WTC11 (cell line): Measurements from ENCODE around the gene ZFAND3. TPM values are rescaled to one million over a fixed set of nuclear protein-coding genes. Genes with fewer than 3 reads are reported as not detected.

Experiments used
- ATAC-seq: fragments of 200-7000 bp; cut with Tn5 transposase; 2 replicates; pipeline ENCODE4 v1.10.0; 2021; ENCODE audit warnings: mild to moderate bottlenecking, moderate library complexity
- CTCF ChIA-PET: fragments of 300-600 bp; sonication (Branson Sonifier 250); formaldehyde crosslinking; loops from one replicate; lab custom pipeline; 2021; ENCODE audit warnings: antibody characterized with exemption; lab: Charles Lee
- POLR2A ChIA-PET: fragments of 350-600 bp; sonication (Branson Sonifier 250); formaldehyde crosslinking; loops from one replicate; lab custom pipeline; 2021; ENCODE audit warnings: antibody characterized with exemption; lab: Charles Lee
- DNase-seq: peaks from one replicate; pipeline ENCODE4 v3.0.0; 2021; ENCODE audit warnings: low spot score
- H3K27ac Mint-ChIP-seq: 2 replicates; pipeline ENCODE4 v1.8.0; 2021; ENCODE audit warnings: mixed read lengths
- H3K27me3 Mint-ChIP-seq: 2 replicates; pipeline ENCODE4 v1.8.0; 2021; ENCODE audit warnings: low read depth, mild to moderate bottlenecking, moderate library complexity, mixed read lengths
- H3K36me3 Mint-ChIP-seq: 2 replicates; pipeline ENCODE4 v1.8.0; 2021; ENCODE audit warnings: mixed read lengths
- H3K4me1 Mint-ChIP-seq: 2 replicates; pipeline ENCODE4 v1.8.0; 2022; ENCODE audit warnings: mixed read lengths
- H3K4me3 Mint-ChIP-seq: 2 replicates; pipeline ENCODE4 v1.8.0; 2021; ENCODE audit warnings: mild to moderate bottlenecking, moderate library complexity, mixed read lengths
- H3K9me3 Mint-ChIP-seq: 2 replicates; pipeline ENCODE4 v1.8.0; 2021; ENCODE audit warnings: mixed read lengths
- CBFB ChIP-seq: sonication (generic); formaldehyde crosslinking; IDR thresholded peaks from 2 replicates; pipeline ENCODE4 v1.8.1; 2022; ENCODE audit warnings: mild to moderate bottlenecking, low read depth, missing genetic modification reagents
- FOXJ3 ChIP-seq: sonication (generic); formaldehyde crosslinking; IDR thresholded peaks from 2 replicates; pipeline ENCODE4 v1.9.0; 2021; ENCODE audit warnings: missing genetic modification reagents, mild to moderate bottlenecking, borderline replicate concordance
- FOXP1 ChIP-seq: sonication (generic); formaldehyde crosslinking; IDR thresholded peaks from 2 replicates; pipeline ENCODE4 v1.8.0; 2022; ENCODE audit warnings: missing genetic modification reagents, mild to moderate bottlenecking, moderate library complexity, borderline replicate concordance
- GRHL2 ChIP-seq: fragments of 250-450 bp; sonication (Bioruptor Pico); IDR thresholded peaks from 2 replicates; pipeline ENCODE4 v1.8.0; 2022; ENCODE audit warnings: mild to moderate bottlenecking, moderate library complexity; ENCODE audit not compliant: insufficient replicate concordance, severe bottlenecking
- JAZF1 ChIP-seq: fragments of 250-450 bp; sonication (Bioruptor Pico); IDR thresholded peaks from 2 replicates; pipeline ENCODE4 v1.9.0; 2021; ENCODE audit warnings: moderate library complexity, mild to moderate bottlenecking, inconsistent platforms
- NFE2L1 ChIP-seq: sonication (generic); formaldehyde crosslinking; IDR thresholded peaks from 2 replicates; pipeline ENCODE4 v1.8.1; 2023; ENCODE audit warnings: missing genetic modification reagents
- NR3C1 ChIP-seq: sonication (generic); formaldehyde crosslinking; conservative IDR thresholded peaks from 2 replicates; pipeline ENCODE4 v1.8.1; 2023; ENCODE audit warnings: low read depth, mild to moderate bottlenecking, missing genetic modification reagents
- OVOL2 ChIP-seq: fragments of 250-450 bp; sonication (Bioruptor Pico); IDR thresholded peaks from 2 replicates; pipeline ENCODE4 v1.9.0; 2021; ENCODE audit warnings: mild to moderate bottlenecking, borderline replicate concordance
- RELA ChIP-seq: sonication (generic); formaldehyde crosslinking; IDR thresholded peaks from 2 replicates; pipeline ENCODE4 v1.8.1; 2022; ENCODE audit warnings: missing genetic modification reagents, mild to moderate bottlenecking, borderline replicate concordance
- RORB ChIP-seq: fragments of 250-450 bp; sonication (Bioruptor Pico); IDR thresholded peaks from 2 replicates; pipeline ENCODE4 v1.9.0; 2021; ENCODE audit warnings: mild to moderate bottlenecking
- TCF7 ChIP-seq: sonication (generic); formaldehyde crosslinking; IDR thresholded peaks from 2 replicates; pipeline ENCODE4 v1.8.0; 2022; ENCODE audit warnings: mild to moderate bottlenecking, low read depth, missing genetic modification reagents, moderate library complexity
- ZNF121 ChIP-seq: sonication (generic); formaldehyde crosslinking; IDR thresholded peaks from 2 replicates; pipeline ENCODE4 v1.8.0; 2023; ENCODE audit warnings: missing genetic modification reagents
- ZNF219 ChIP-seq: sonication (generic); formaldehyde crosslinking; IDR thresholded peaks from 2 replicates; pipeline ENCODE4 v1.8.0; 2023; ENCODE audit warnings: missing genetic modification reagents, mild to moderate bottlenecking, borderline replicate concordance
- ZNF317 ChIP-seq: sonication (generic); formaldehyde crosslinking; IDR thresholded peaks from 2 replicates; pipeline ENCODE4 v1.8.1; 2023; ENCODE audit warnings: low read depth, mild to moderate bottlenecking, moderate library complexity, missing genetic modification reagents, borderline replicate concordance
- ZNF396 ChIP-seq: fragments of 250-450 bp; sonication (Bioruptor Pico); IDR thresholded peaks from 2 replicates; pipeline ENCODE4 v1.8.0; 2021; ENCODE audit warnings: mild to moderate bottlenecking, moderate library complexity, borderline replicate concordance
- ZNF671 ChIP-seq: fragments of 250-450 bp; sonication (Bioruptor Pico); IDR thresholded peaks from 2 replicates; pipeline ENCODE4 v1.8.0; 2021; ENCODE audit warnings: mild to moderate bottlenecking
- total RNA-seq: library from RNA; stranded (reverse); gene quantifications from 3 replicates; pipeline ENCODE4 v1.2.3, GENCODE V29; 2021
- TF ChIP-seq, protein P1 (sequence below): sonication (generic); formaldehyde crosslinking; IDR thresholded peaks from 2 replicates; pipeline ENCODE4 v1.8.0; 2023; ENCODE audit warnings: mild to moderate bottlenecking, missing genetic modification reagents
- TF ChIP-seq, protein P2 (sequence below): sonication (generic); formaldehyde crosslinking; IDR thresholded peaks from 2 replicates; pipeline ENCODE4 v1.8.1; 2022; ENCODE audit warnings: missing genetic modification reagents, borderline replicate concordance
- TF ChIP-seq, protein P3 (sequence below): sonication (generic); formaldehyde crosslinking; IDR thresholded peaks from 2 replicates; pipeline ENCODE4 v1.8.1; 2022; ENCODE audit warnings: mild to moderate bottlenecking, moderate library complexity, missing genetic modification reagents
- TF ChIP-seq, protein P4 (sequence below): fragments of 200-600 bp; IDR thresholded peaks from 2 replicates; pipeline ENCODE4 v1.8.0; 2022; ENCODE audit warnings: antibody characterized with exemption
- TF ChIP-seq, protein P5 (sequence below): sonication (generic); formaldehyde crosslinking; IDR thresholded peaks from 2 replicates; pipeline ENCODE4 v1.8.1; 2023; ENCODE audit warnings: mild to moderate bottlenecking, missing genetic modification reagents

The ZFAND3 gene
- total RNA-seq, 1 experiment from 2014 or later = 50.3 TPM

DNA sequence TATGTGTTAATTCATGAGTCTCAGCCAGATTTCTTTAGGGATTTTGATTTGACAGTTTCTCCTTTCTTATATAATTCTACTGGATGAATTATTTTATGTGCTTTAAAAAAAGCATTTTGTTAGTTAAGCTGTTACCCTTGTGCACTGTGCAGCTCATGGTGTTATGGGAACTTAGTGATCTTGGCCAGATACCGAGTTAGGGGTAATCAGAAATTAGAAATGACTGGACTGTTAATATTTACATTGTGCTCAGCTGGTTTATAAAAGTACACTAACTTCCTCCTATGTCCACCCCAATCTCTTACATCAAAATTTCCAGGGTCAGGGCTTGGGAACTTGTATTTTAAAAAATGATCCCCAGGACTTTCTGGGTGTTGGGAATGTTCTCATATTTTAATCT, 260.0 kb downstream of the ZFAND3 start:
- Mint-ChIP-seq H3K4me1 (peaks cover 34% of the 10 kb centered on the region), H3K27ac (no peak overlapping the region), H3K36me3 (no peaks in the 10 kb centered on the region), H3K27me3 (no peaks in the 10 kb centered on the region), H3K9me3 (0 out of 2 replicates have a peak, but pooled peaks cover 5% of the 10 kb centered on the region), H3K4me3 (no peak overlapping the region)
- ChIA-PET POLR2A (no interaction called here), CTCF (no interaction called here)
- no peak for ATAC-seq
- no peak for DNase-seq
- TF ChIP-seq, protein P1, sequence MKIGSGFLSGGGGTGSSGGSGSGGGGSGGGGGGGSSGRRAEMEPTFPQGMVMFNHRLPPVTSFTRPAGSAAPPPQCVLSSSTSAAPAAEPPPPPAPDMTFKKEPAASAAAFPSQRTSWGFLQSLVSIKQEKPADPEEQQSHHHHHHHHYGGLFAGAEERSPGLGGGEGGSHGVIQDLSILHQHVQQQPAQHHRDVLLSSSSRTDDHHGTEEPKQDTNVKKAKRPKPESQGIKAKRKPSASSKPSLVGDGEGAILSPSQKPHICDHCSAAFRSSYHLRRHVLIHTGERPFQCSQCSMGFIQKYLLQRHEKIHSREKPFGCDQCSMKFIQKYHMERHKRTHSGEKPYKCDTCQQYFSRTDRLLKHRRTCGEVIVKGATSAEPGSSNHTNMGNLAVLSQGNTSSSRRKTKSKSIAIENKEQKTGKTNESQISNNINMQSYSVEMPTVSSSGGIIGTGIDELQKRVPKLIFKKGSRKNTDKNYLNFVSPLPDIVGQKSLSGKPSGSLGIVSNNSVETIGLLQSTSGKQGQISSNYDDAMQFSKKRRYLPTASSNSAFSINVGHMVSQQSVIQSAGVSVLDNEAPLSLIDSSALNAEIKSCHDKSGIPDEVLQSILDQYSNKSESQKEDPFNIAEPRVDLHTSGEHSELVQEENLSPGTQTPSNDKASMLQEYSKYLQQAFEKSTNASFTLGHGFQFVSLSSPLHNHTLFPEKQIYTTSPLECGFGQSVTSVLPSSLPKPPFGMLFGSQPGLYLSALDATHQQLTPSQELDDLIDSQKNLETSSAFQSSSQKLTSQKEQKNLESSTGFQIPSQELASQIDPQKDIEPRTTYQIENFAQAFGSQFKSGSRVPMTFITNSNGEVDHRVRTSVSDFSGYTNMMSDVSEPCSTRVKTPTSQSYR (CRISPR knock-in tag) = no peak
- TF ChIP-seq TCF7 (CRISPR knock-in tag) = no peak
- no peak for TF ChIP-seq ZNF219
- TF ChIP-seq ZNF671 (CRISPR knock-in tag) = no peak
- no peak for TF ChIP-seq ZNF317
- TF ChIP-seq, protein P2, sequence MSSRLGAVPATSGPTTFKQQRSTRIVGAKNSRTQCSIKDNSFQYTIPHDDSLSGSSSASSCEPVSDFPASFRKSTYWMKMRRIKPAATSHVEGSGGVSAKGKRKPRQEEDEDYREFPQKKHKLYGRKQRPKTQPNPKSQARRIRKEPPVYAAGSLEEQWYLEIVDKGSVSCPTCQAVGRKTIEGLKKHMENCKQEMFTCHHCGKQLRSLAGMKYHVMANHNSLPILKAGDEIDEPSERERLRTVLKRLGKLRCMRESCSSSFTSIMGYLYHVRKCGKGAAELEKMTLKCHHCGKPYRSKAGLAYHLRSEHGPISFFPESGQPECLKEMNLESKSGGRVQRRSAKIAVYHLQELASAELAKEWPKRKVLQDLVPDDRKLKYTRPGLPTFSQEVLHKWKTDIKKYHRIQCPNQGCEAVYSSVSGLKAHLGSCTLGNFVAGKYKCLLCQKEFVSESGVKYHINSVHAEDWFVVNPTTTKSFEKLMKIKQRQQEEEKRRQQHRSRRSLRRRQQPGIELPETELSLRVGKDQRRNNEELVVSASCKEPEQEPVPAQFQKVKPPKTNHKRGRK (CRISPR knock-in tag) = no peak
- TF ChIP-seq, protein P3, sequence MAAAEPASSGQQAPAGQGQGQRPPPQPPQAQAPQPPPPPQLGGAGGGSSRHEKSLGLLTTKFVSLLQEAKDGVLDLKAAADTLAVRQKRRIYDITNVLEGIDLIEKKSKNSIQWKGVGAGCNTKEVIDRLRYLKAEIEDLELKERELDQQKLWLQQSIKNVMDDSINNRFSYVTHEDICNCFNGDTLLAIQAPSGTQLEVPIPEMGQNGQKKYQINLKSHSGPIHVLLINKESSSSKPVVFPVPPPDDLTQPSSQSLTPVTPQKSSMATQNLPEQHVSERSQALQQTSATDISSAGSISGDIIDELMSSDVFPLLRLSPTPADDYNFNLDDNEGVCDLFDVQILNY (CRISPR knock-in tag) = no peak

DNA sequence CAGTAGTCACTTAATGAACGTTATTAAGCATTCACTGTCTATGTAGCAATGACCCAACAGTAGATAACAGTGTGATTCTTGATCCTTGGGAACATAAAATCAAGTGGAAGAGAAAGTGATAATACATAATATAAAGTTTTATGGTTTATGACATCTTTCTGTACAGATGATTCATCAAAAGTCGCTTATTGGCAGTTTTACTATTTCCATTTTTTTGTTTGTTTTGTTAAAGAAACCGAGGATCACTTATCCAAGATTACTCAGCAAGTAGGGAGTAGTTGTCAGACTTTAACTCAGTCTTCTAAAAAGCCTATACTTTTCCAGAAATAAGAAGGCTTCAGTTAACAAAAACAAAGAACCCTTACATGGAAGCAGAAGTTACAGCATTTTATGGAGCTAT, 260.8 kb downstream of the ZFAND3 start:
- POLR2A ChIA-PET = no interaction called here
- no peaks in the 10 kb centered on the region for H3K36me3 Mint-ChIP-seq
- no peak for TF ChIP-seq FOXJ3 (CRISPR knock-in tag)
- TF ChIP-seq OVOL2 (CRISPR knock-in tag) = no peak
- TF ChIP-seq, protein P2 (CRISPR knock-in tag) = no peak
- TF ChIP-seq ZNF396 (CRISPR knock-in tag) = no peak
- TF ChIP-seq, protein P4, sequence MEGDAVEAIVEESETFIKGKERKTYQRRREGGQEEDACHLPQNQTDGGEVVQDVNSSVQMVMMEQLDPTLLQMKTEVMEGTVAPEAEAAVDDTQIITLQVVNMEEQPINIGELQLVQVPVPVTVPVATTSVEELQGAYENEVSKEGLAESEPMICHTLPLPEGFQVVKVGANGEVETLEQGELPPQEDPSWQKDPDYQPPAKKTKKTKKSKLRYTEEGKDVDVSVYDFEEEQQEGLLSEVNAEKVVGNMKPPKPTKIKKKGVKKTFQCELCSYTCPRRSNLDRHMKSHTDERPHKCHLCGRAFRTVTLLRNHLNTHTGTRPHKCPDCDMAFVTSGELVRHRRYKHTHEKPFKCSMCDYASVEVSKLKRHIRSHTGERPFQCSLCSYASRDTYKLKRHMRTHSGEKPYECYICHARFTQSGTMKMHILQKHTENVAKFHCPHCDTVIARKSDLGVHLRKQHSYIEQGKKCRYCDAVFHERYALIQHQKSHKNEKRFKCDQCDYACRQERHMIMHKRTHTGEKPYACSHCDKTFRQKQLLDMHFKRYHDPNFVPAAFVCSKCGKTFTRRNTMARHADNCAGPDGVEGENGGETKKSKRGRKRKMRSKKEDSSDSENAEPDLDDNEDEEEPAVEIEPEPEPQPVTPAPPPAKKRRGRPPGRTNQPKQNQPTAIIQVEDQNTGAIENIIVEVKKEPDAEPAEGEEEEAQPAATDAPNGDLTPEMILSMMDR = no peak
- TF ChIP-seq RORB (CRISPR knock-in tag) = no peak
- no peak for TF ChIP-seq NFE2L1 (CRISPR knock-in tag)
- TF ChIP-seq JAZF1 (CRISPR knock-in tag) = no peak
- TF ChIP-seq GRHL2 = no peak
- TF ChIP-seq, protein P5, sequence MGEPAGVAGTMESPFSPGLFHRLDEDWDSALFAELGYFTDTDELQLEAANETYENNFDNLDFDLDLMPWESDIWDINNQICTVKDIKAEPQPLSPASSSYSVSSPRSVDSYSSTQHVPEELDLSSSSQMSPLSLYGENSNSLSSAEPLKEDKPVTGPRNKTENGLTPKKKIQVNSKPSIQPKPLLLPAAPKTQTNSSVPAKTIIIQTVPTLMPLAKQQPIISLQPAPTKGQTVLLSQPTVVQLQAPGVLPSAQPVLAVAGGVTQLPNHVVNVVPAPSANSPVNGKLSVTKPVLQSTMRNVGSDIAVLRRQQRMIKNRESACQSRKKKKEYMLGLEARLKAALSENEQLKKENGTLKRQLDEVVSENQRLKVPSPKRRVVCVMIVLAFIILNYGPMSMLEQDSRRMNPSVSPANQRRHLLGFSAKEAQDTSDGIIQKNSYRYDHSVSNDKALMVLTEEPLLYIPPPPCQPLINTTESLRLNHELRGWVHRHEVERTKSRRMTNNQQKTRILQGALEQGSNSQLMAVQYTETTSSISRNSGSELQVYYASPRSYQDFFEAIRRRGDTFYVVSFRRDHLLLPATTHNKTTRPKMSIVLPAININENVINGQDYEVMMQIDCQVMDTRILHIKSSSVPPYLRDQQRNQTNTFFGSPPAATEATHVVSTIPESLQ (CRISPR knock-in tag) = no peak
- no peak for TF ChIP-seq NR3C1 (CRISPR knock-in tag)
- TF ChIP-seq FOXP1 (CRISPR knock-in tag) = no peak
- TF ChIP-seq CBFB (CRISPR knock-in tag) = no peak
- TF ChIP-seq ZNF121 (CRISPR knock-in tag) = no peak
- no peak for TF ChIP-seq RELA (CRISPR knock-in tag)
- H3K9me3 Mint-ChIP-seq = 0 out of 2 replicates have a peak, but pooled peaks cover under 1% of the 10 kb centered on the region
- no peaks in the 10 kb centered on the region for H3K27me3 Mint-ChIP-seq
- no peak overlapping the region for H3K4me3 Mint-ChIP-seq
- H3K27ac Mint-ChIP-seq = no peak overlapping the region
- DNase-seq (no peak), ATAC-seq (no peak)
- CTCF ChIA-PET = interaction anchor here (0.5 kb wide), 1 partner anchor 210 kb away, joined by 3 read pairs; no protein-coding TSS in a partner anchor
- peaks cover 34% of the 10 kb centered on the region for H3K4me1 Mint-ChIP-seq
